Jurkat, Clone E6-1 (cell line): ENCODE results near the gene RPUSD3. TPM values are rescaled to one million over a fixed set of nuclear protein-coding genes. Genes with fewer than 3 reads are reported as not detected.
"Not testable (repeated sequence)": the region's sequence is repeated elsewhere in the genome, so short reads cannot be mapped to it uniquely, and the experiment has no call there.

Experiments used
- DNase-seq: peaks from one replicate; pipeline ENCODE4 v3.0.0-alpha.2; 2011; ENCODE audit warnings: low read depth, low spot score
- H3K4me3 ChIP-seq: 2 replicates; pipeline ENCODE4 v1.5.1; 2011; ENCODE audit warnings: mild to moderate bottlenecking, low read length, control low read depth, moderate library complexity
- polyA plus RNA-seq: library from polyadenylated mRNA; unstranded; fragments of >200 nt; gene quantifications from one replicate; pipeline ENCODE4 v1.2.1, GENCODE V29; 2012; ENCODE audit warnings: missing spikeins; ENCODE audit not compliant: insufficient read length, insufficient read depth

RPUSD3 gene, protein sequence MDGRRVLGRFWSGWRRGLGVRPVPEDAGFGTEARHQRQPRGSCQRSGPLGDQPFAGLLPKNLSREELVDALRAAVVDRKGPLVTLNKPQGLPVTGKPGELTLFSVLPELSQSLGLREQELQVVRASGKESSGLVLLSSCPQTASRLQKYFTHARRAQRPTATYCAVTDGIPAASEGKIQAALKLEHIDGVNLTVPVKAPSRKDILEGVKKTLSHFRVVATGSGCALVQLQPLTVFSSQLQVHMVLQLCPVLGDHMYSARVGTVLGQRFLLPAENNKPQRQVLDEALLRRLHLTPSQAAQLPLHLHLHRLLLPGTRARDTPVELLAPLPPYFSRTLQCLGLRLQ
- 93.9 TPM for polyA plus RNA-seq

DNA sequence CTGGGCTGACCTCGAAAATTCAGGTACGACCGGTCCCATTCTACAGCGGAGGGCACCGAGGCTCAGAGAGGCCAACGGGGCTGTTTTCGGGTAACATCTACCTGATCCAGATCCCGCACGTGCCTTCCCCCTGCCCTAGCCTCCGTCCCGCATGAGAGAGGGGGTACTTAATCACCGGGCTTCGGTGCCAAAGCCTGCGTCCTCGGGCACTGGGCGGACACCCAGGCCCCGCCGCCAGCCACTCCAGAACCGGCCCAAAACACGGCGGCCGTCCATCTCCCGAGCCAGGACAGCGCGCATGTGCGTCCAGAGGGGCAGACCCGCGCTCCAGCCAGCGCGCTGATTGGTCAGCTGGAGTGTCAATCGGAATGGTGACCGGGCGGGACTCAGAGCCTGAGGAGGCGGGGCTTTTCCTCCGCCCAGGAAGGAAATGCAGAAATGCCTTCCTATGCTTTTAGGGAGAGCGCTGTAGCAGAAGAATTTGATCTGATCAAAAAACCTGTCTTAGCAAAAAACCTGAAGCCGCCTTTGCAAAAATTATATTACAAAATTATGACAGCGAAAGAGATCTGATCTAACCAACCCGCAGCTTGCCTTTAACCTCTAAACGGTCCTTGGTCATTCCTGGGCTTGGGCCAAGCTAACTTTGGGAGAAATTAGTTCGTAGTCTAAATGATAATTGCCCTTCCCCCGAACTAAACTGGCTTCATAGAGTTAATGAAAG is at the start of gene RPUSD3:
Gene RPUSD3 (minus strand): TSS at position 294 of the 724 bp plus-strand sequence. CDS start 18 bp downstream, at position 276.
- peak; percentile 90 for DNase-seq
- peak within 1 kb of the TSS; percentile 98 for H3K4me3 ChIP-seq

DNA sequence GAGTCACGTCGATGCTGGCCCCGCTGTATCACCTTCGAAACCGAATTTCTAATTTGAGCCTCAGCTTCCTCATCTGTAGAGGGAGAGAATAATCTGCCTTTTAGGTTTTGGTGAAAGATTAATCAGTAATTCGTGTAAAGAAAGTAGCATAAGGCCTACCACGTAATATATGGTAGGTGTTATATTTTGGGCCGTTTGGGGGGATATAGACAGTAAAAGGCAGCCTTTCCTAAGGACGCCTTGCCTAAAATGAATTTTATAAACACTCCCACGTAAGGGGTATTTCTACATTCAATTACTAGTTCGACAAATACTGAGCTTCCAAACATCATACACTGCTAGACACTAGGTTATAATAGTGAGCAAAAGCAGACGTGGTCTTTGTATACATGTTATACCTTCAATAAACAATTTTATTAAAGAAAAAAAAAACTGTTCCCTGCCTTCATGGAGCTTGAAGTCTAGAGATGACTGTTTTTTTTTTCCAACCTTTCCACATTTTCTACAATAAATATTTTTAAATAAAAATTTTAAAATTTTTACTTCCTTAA is 47.3 kb upstream of the RPUSD3 start:
- H3K4me3 ChIP-seq, result peak overlapping the region; percentile 91
- DNase-seq, result no peak

DNA sequence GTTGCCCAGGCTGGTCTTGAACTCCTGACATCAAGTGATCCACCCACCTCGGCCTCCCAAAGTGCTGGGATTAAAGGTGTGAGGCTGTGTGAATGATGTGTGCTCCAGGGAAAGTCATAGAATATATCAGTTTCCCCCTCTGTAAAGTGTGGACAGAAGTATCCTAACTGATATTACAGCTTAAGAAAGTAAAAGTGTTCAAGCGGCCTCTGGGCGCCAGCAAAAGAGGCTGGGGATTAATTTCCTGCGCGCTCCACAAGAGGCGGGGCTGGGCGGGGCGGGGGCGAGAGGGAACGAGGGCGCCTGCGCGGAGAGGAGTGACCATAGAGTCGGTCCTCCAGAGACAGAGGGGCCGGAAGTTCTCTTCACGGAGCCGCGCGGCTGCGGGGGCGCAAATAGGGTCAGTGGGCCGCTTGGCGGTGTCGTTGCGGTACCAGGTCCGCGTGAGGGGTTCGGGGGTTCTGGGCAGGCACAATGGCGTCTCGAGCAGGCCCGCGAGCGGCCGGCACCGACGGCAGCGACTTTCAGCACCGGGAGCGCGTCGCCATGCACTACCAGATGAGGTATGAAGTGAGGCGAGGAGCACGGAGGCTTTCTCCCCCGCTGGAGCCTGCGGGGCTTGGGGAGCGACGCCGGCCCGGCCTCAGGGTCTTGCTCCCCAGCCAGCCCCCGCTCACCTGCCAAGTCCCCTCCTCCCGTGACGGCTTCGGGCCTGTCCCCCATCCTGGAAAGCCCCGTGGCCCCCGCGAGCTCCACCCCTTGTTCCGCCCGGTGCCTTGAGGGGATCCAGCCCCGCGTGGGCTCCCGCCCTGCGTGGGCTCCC is 46.7 kb upstream of the RPUSD3 start, which contains the start of gene JAGN1:
Gene JAGN1 (plus strand): TSS at position 362 of the 823 bp plus-strand sequence. CDS start 113 bp downstream, at position 475.
- peak within 1 kb of the TSS; percentile 91 for H3K4me3 ChIP-seq
- peak; percentile 84 for DNase-seq

DNA sequence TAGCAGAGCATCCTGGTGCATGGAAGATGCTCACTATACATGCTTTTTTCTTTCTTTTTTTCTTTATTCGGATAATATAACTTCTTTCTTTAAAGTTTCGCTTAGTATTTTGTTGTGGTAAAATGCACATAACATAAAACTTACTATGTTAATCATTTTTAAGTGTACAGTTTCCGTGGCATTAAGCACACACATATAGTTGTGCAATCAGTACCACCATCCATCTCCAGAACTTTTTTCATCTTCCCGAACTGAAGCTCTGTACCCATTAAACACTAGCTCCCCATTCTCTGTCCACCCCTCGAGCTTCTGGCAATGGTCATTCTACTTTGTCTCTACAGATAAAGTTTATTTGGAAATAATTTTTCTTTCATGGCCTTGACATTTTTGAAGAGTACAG is 45.6 kb upstream of the RPUSD3 start:
- H3K4me3 ChIP-seq, result no peak overlapping the region
- no peak for DNase-seq

DNA sequence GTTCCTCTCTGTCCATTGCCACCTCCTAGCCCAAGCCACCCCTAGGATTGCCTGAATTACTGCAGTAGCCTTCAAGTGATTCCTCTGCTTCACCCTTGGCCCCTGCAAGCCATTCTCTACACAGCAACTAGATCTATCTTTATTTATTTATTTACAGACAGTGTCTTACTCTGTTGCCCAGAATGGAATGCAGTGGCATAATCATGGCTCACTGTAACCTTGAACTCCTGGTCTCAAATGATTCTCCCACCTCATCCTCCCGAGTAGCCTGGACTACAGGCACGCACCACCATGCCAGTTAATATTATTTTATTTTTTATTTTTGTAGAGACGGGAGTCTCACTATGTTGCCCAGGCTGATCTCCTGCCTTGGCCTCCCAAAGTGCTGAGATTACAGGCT is 44.7 kb upstream of the RPUSD3 start:
- no peak for DNase-seq
- H3K4me3 ChIP-seq, result no peak overlapping the region

DNA sequence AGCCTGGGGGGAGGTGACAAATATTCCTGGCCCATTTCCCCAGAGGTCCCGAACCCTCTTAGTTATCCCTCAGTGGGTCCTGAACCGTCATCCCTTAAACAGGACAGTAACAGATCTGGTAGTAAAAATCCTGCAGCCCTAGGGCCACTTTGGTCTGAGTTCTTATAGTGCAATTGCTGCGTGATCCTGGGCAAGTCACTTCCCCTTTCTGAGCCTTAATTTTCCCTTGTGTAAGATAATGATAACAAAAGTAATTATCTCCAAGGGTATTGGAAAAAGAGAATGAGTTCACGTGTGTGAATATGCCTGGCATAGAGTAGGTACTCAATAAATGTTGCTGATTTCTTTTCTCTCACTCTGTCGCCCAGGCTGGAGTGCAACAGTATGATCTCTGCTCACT is 43.7 kb upstream of the RPUSD3 start:
- DNase-seq, result no peak
- H3K4me3 ChIP-seq, result no peak overlapping the region

DNA sequence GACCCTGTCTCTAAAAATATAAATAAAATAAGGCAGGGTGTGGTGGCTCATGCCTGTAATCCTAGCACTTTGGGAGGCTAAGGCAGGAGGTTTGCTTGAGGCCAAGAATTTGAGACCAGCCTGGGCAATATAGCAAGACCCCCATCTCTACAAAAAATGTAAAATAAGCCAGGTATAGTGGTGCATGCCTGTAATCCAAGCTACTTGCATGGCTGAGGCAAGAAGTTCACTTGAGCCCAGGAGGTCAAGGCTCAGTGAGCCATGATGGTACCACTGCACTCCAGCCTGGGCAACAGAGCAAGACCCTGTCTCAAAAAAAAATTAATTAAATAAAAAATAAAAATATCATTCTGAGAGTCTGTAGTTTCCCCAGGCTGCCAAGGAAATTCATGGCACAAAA is 42.5 kb upstream of the RPUSD3 start:
- H3K4me3 ChIP-seq, result no peak overlapping the region
- no peak for DNase-seq

DNA sequence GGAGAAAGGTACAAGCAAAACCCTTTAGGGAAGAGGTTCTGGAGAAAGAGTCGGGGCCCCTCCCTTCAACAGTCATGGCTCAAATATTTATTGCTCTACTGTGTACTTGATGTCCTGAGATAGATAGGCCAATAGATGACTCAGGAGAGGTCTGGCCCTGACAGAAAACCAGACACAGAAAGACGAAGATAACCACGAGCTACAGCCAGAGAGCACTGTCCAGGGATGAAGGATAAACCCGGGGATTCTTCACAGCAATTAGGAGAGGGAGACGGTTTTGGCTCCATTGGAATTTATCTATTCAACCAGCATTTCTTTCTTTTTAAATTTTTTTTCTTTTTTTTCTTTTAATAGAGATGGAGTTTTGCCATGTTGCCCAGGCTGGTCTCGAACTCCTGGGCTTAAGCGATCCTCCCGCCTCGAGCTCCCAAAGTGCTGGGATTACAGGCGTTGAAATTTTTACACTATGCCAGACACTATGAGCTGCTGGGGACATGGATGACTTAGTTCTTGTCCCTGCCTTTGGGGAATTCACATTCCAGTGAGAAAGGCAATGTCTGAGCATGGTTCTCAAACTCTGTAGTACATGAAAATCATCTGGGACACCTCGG is 40.9 kb upstream of the RPUSD3 start:
- H3K4me3 ChIP-seq, result no peak overlapping the region
- no peak for DNase-seq

DNA sequence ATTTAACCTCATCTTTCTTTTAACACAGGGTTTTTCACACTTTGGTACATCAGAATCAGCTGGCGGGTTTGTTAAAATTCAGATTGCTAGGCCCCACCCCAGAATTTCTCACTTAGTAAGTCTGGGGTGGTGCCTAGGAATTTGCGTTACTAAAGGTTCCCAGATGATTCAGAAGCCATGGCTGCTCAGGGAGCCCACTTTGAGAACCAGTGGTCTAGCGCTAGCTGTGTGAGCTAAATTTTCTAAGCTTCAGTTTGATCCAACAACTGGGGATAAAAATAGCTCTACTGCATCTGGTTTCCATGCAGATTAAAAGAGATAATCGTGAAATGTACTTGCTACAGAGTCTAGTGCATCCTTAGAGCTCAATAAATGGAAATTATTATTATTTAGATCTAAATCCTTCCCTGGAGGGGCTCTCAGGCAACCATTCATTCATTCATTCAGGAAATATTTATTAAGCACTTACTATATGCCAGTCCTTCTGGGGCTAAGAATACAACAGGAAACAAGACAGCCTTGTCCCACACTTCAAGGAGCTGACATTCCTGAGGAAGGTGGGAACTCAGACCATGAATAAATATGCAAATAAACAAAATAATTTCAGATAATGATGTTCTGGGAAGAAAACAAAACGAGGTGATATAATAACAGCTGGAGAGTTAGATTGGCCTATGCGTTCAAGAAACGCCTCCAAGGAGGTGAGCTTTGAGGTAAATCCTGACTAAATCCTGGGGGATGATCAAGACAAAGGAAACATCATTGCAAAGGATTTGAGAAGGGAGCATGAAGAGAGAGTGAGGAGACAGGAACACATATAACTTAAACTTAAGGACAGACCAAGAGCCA is 40.1 kb upstream of the RPUSD3 start:
- no peak overlapping the region for H3K4me3 ChIP-seq
- DNase-seq, result no peak

DNA sequence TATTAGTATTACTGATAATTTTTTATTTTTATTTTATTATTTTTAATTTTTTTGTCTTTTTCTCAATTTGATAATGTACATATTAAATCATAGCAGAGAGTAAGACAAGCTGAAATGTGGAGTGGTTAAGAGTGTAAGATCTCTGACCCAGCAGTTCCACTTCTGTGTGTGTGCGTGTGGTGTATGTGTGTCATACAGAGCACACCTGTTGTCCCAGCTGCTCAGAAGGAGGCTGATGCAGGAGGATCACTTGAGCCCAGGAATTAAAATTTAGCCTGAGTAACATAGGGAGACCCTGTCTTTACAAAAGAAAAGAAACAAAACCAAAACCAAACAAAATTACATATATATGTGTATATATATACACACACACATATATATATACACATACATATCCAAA is 37.6 kb upstream of the RPUSD3 start:
- no peak for DNase-seq
- H3K4me3 ChIP-seq, result no peak overlapping the region

DNA sequence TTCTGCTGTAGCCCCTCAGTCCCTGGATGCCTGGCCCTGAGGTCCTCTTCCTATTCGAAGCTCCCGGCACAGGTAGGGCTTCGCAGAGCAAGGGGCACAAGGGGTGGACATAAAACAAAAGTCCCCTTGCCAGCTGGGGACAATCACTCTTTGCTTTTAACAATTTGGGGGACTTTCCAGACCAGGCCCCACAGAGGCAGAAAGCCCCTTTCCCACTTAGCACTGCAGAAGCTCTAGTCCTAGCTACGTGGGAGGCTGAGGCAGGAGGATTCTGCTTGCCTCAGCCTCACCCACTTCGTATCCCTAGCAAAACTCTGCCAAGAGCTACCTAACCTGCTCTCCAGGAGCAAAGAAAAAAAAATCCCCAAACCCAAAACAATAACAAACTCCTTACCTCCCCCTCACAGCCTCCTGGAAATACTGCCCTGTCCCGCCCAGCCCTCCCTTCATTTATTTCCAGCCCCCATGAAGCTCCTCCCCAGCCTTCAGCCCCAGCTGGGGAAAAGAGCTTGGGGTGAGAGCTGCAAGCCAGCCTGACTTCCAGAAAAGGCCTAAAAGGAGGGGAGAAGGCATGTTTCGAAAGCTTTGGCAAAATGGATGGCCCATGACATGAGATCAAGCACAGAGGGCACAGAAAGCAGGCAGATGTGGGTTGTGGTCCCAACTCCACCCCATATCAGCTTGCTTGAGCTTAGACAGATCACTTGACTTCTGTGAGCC is 36.2 kb upstream of the RPUSD3 start, which contains the start of gene CIDEC:
Gene CIDEC (minus strand): TSS at position 424 of the 720 bp plus-strand sequence. CDS start 1,767 bp downstream, outside the sequence.
- H3K4me3 ChIP-seq, result no peak within 1 kb of the TSS
- DNase-seq, result no peak

DNA sequence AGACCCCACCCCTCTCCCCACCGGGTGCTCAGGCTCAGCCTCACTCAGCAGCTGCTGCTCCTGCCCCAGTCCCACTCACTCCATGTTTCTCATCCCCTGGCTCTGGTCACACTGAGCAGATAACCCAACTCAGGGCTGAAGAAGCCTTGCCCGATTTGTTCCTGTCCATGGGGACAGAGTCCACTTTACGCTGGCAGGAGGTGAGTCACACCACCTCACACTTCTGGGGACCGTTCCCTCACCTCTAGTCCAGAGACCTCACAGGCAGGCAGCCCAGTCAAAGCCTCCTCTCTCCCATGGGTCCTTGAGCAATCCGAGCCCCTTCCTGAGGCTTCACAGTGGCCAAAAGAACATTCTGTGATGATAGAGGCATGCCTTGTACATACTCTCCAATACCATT is 34.9 kb upstream of the RPUSD3 start:
- no peak overlapping the region for H3K4me3 ChIP-seq
- no peak for DNase-seq

DNA sequence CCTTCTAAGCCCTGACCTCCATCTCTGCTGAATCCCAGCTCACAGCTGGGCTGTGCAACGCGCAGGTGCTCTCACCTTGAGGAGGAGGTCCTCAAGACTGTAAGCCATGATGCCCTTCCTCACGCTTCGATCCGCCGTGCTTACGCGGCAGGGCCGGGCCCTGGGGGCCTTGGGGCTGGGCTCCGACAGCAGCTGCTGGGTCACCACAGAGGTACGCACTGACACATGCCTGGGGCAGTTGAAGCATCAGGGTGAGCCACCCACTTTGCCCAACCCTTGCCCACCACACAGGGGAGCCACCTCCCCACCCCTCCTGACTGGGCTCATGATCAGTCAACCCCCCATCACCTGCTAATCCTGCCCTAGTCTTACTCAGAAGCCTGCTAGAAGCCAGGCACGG is 33.2 kb upstream of the RPUSD3 start:
- no peak overlapping the region for H3K4me3 ChIP-seq
- no peak for DNase-seq

DNA sequence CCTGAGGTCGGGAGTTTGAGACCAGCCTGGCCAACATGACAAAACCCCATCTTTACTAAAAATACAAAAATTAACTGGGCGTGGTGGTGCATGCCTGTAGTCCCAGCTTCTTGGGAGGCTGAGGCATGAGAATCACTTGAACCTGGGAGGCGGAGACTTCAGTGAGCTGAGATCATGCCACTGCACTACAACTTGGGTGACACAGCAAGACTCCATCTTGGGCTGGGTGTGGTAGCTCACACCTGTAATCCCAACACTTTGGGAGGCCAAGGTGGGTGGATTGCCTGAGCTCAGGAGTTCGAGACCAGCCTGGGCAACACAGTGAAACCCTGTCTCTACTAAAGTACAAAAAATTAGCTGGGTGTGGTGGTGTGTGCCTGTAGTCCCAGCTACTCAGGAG is 32.4 kb upstream of the RPUSD3 start:
- DNase-seq, H3K4me3 ChIP-seq: not testable (repeated sequence)

DNA sequence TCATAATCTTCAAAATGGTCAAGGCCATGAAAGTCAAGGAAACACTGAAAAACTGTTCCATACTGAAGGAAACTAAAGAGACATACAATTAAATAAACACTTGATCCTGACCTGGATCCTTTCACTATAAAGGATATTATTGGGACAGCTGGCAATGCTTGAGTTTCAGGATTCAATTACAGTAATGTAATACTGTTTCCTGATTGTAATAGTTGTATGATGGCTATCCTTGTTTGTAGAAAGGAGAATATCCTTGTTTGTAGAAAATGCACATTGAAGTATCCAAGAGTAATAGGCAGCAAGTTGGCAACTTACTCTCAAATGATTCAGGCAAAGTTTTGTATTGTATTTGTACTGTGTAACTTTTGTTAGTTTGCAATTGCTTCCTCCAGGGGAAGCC is 31.6 kb upstream of the RPUSD3 start:
- no peak for DNase-seq
- no peak overlapping the region for H3K4me3 ChIP-seq

DNA sequence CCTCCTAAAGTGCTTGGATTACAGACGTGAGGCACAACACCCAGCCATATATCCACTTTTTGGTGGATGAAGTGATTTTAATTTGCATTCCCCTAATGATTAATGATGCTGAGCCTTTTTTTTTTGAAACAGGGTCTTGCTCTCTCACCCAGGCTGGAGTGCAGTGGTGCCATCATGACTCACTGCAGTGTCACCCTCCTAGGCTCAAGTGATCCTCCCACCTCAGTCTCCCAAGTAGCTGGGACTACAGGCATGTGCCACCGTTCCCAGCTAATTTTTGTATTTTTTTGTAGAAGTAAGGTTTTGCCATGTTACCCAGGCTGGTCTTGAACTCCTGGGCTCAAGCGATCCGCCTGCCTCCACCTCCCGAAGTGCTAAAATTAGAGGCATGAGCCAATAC is 28.3 kb upstream of the RPUSD3 start:
- not testable (repeated sequence) for H3K4me3 ChIP-seq, DNase-seq

DNA sequence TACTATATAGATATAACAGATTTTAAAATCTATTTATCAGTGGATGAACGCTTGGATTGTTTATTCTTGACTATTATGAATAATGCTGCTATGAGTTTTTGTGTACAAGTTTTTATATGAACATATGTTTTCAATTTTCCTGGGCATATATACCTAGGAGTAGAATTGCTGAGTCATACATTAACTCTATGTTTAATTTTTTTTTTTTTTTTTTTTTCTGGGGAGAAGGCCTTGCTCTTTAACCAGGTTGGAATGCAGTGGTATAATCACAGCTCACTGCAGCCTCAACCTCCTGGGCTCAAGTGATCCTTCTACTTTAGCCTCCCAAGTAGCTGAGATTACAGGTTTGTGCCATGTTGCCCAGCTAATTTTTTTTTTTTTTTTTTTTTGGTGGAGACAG is 27.2 kb upstream of the RPUSD3 start:
- no peak for DNase-seq
- no peak overlapping the region for H3K4me3 ChIP-seq
